Islet precursor cell (in vitro differentiated cells): ENCODE data around the gene CDH23.
A peak's percentile ranks its signal among the peaks of the same experiment; 100 is the strongest.
"Not testable (repeated sequence)": the region's sequence is repeated elsewhere in the genome, so short reads cannot be mapped to it uniquely, and the experiment has no call there.

ENCODE experiments used
- DNase-seq: peaks from one replicate; pipeline ENCODE4 v3.0.0-alpha.2; 2018

Gene CDH23

GRCh38 chr10:71588685-71589084, 192.0 kb downstream of the CDH23 start:
- DNase-seq, result no peak

GRCh38 chr10:71589617-71590551, 193.2 kb downstream of the CDH23 start:
- no peak for DNase-seq

- no peak for DNase-seq
Measured at GRCh38 chr10:71590781-71591350, 194.1 kb downstream of the CDH23 start.

GRCh38 chr10:71594934-71595571, 198.3 kb downstream of the CDH23 start:
- DNase-seq, result no peak

GRCh38 chr10:71595649-71596048, 198.9 kb downstream of the CDH23 start:
- DNase-seq, result no peak

- DNase-seq, result no peak
Measured at GRCh38 chr10:71596127-71596526, 199.4 kb downstream of the CDH23 start.

- no peak for DNase-seq
Measured at GRCh38 chr10:71596759-71597158, 200.0 kb downstream of the CDH23 start.

- no peak for DNase-seq
Measured at GRCh38 chr10:71597821-71598498, 201.2 kb downstream of the CDH23 start.

- no peak for DNase-seq
Measured at GRCh38 chr10:71598621-71599055, 201.9 kb downstream of the CDH23 start.

- no peak for DNase-seq
Measured at GRCh38 chr10:71599518-71599917, 202.8 kb downstream of the CDH23 start.

- DNase-seq, result not testable (repeated sequence)
Measured at GRCh38 chr10:71600242-71600641, 203.5 kb downstream of the CDH23 start.

- no peak for DNase-seq
Measured at GRCh38 chr10:71600849-71601248, 204.1 kb downstream of the CDH23 start.

- DNase-seq, result no peak
Measured at GRCh38 chr10:71601273-71601672, 204.6 kb downstream of the CDH23 start.

- DNase-seq, result no peak
Measured at GRCh38 chr10:71603150-71603549, 206.4 kb downstream of the CDH23 start.

GRCh38 chr10:71603754-71604153, 207.0 kb downstream of the CDH23 start:
- no peak for DNase-seq

- DNase-seq, result no peak
Measured at GRCh38 chr10:71604324-71605018, 207.8 kb downstream of the CDH23 start.

- DNase-seq, result no peak
Measured at GRCh38 chr10:71605263-71605962, 208.7 kb downstream of the CDH23 start.

GRCh38 chr10:71606257-71607081, 209.7 kb downstream of the CDH23 start:
- DNase-seq, result no peak

- no peak for DNase-seq
Measured at GRCh38 chr10:71607082-71607443, 210.3 kb downstream of the CDH23 start.

- DNase-seq, result peak; percentile 89
Measured at GRCh38 chr10:71608819-71609768, 212.4 kb downstream of the CDH23 start.
